GM21515 (cell line): ENCODE results near the gene RNF13.

ENCODE experiments used
- ATAC-seq: cut with Tn5 transposase; IDR thresholded peaks from one replicate; pipeline ENCODE4 v1.9.1; 2021; ENCODE audit not compliant: unreplicated experiment

RNF13 gene

GRCh38 chr3:149812606-149813366 is at the start of gene RNF13:
TSS of gene RNF13 (plus strand) at chr3:149813215. CDS start at chr3:149846027, 32,812 bp downstream.
- peak; percentile 95 for ATAC-seq

GRCh38 chr3:149763565-149764195 is 49.3 kb upstream of the RNF13 start:
- ATAC-seq: no peak

- ATAC-seq: no peak
These were observed 48.7 kb upstream of the RNF13 start for GRCh38 chr3:149764302-149764701.

- no peak for ATAC-seq
These were observed 47.2 kb upstream of the RNF13 start for GRCh38 chr3:149765762-149766334.

GRCh38 chr3:149767720-149768119 is 45.3 kb upstream of the RNF13 start:
- ATAC-seq: no peak

- ATAC-seq: no peak
These were observed 44.3 kb upstream of the RNF13 start for GRCh38 chr3:149768704-149769103.

- no peak for ATAC-seq
These were observed 42.8 kb upstream of the RNF13 start for GRCh38 chr3:149770246-149770645.

- ATAC-seq: peak; percentile 72
These were observed 41.3 kb upstream of the RNF13 start for GRCh38 chr3:149771652-149772271.

- ATAC-seq: no peak
These were observed 40.2 kb upstream of the RNF13 start for GRCh38 chr3:149772861-149773260.

- no peak for ATAC-seq
These were observed 36.8 kb upstream of the RNF13 start for GRCh38 chr3:149776170-149776569.

GRCh38 chr3:149777414-149778214 is 35.4 kb upstream of the RNF13 start:
- no peak for ATAC-seq

- ATAC-seq: no peak
These were observed 31.8 kb upstream of the RNF13 start for GRCh38 chr3:149781211-149781610.

GRCh38 chr3:149781741-149782140 is 31.3 kb upstream of the RNF13 start:
- no peak for ATAC-seq

- no peak for ATAC-seq
These were observed 29.4 kb upstream of the RNF13 start for GRCh38 chr3:149783576-149783975.

- ATAC-seq: no peak
These were observed 28.8 kb upstream of the RNF13 start for GRCh38 chr3:149784064-149784704.

GRCh38 chr3:149790268-149790667 is 22.7 kb upstream of the RNF13 start:
- no peak for ATAC-seq

- ATAC-seq: no peak
These were observed 22.3 kb upstream of the RNF13 start for GRCh38 chr3:149790698-149791097.

- no peak for ATAC-seq
These were observed 20.4 kb upstream of the RNF13 start, which contains the start of gene ANKUB1 for GRCh38 chr3:149792452-149793270. TSS of gene ANKUB1 (minus strand) at chr3:149792554. CDS start at chr3:149792366, 188 bp downstream.

- ATAC-seq: no peak
These were observed 17.0 kb upstream of the RNF13 start for GRCh38 chr3:149796026-149796425.
